Smooth muscle cell (in vitro differentiated cells): ENCODE measurements around the gene CACNA2D4. TPM values are rescaled to one million over a fixed set of nuclear protein-coding genes. Genes with fewer than 3 reads are reported as not detected.

Source experiments
- DNase-seq: peaks from one replicate; lab custom pipeline; 2025; ENCODE audit not compliant: unreplicated experiment; lab: John Stamatoyannopoulos, UW
- H2AFZ ChIP-seq: fragments of 200-600 bp; sonication (generic); 2 replicates; pipeline ENCODE4 v1.6.0; 2016; ENCODE audit warnings: antibody characterized with exemption, low read depth, mild to moderate bottlenecking
- H3F3A ChIP-seq: fragments of 200-600 bp; sonication (generic); 2 replicates; pipeline ENCODE4 v1.6.0; 2017; ENCODE audit warnings: antibody characterized with exemption, low read depth
- H3K27ac ChIP-seq: fragments of 200-600 bp; sonication (generic); 2 replicates; pipeline ENCODE4 v1.5.1; 2016; ENCODE audit warnings: low read depth, mild to moderate bottlenecking
- H3K27me3 ChIP-seq: fragments of 200-600 bp; sonication (generic); 2 replicates; pipeline ENCODE4 v1.6.1; 2016; ENCODE audit warnings: low read depth, mild to moderate bottlenecking
- H3K36me3 ChIP-seq: fragments of 200-600 bp; sonication (generic); 2 replicates; pipeline ENCODE4 v1.5.1; 2016; ENCODE audit warnings: low read depth
- H3K4me1 ChIP-seq: fragments of 200-600 bp; sonication (generic); 2 replicates; pipeline ENCODE4 v1.5.1; 2016; ENCODE audit warnings: low read depth
- H3K4me2 ChIP-seq: fragments of 200-600 bp; sonication (generic); 2 replicates; pipeline ENCODE4 v1.6.0; 2016; ENCODE audit warnings: mild to moderate bottlenecking
- H3K4me3 ChIP-seq: fragments of 200-600 bp; sonication (generic); 2 replicates; pipeline ENCODE4 v1.5.1; 2016; ENCODE audit warnings: mild to moderate bottlenecking
- H3K79me2 ChIP-seq: fragments of 200-600 bp; sonication (generic); 2 replicates; pipeline ENCODE4 v1.6.0; 2016; ENCODE audit warnings: low read depth, mild to moderate bottlenecking
- H3K9ac ChIP-seq: fragments of 200-600 bp; sonication (generic); 2 replicates; pipeline ENCODE4 v1.6.0; 2016; ENCODE audit warnings: low read depth
- H3K9me3 ChIP-seq: fragments of 200-600 bp; sonication (generic); replicated peaks from 2 replicates; pipeline ENCODE4 v1.5.1; 2016; ENCODE audit warnings: low read depth
- H4K20me1 ChIP-seq: fragments of 200-600 bp; sonication (generic); 2 replicates; pipeline ENCODE4 v1.6.0; 2016; ENCODE audit warnings: low read depth
- CTCF ChIP-seq: fragments of 200-600 bp; sonication (generic); IDR thresholded peaks from 2 replicates; pipeline ENCODE4 v1.5.1; 2017; ENCODE audit warnings: borderline replicate concordance, mild to moderate bottlenecking, antibody characterized with exemption; ENCODE audit not compliant: insufficient read depth, poor library complexity, severe bottlenecking
- WGBS: methylation state at CpG from one replicate; pipeline ENCODE4 v1.1.7; 2016; ENCODE audit warnings: low lambda C conversion rate; 5-methylcytosine and 5-hydroxymethylcytosine counted together
- polyA plus RNA-seq: library from polyadenylated mRNA; unstranded; fragments of >200 nt; fragmentation: Nextera tagmentation; extraction: Ambion mirVana; gene quantifications from 2 replicates; pipeline ENCODE4 v1.2.1, GENCODE V29; 2016
- total RNA-seq: library from RNA; depleted of rRNA; stranded (reverse); fragments of >200 nt; gene quantifications from 2 replicates; pipeline ENCODE4 v1.2.3, GENCODE V29; 2014

Gene CACNA2D4
- total and polyA plus RNA-seq, 2 experiments from 2014 or later = 0.98 TPM; not detected in 1

GRCh38 chr12:1768615-1769014, 149.8 kb downstream of the CACNA2D4 start:
- H3K4me3 ChIP-seq = no peak overlapping the region
- H3K4me1 ChIP-seq = no peaks in the 10 kb centered on the region
- H3K36me3 ChIP-seq = no peaks in the 10 kb centered on the region
- H3K27me3 ChIP-seq = no peaks in the 10 kb centered on the region
- H2AFZ ChIP-seq = no peak overlapping the region
- no peaks in the 10 kb centered on the region for H3F3A ChIP-seq
- no peak for TF ChIP-seq CTCF
- H3K79me2 ChIP-seq = peaks cover 46% of the 10 kb centered on the region
- no peak overlapping the region for H3K9ac ChIP-seq
- H4K20me1 ChIP-seq = peaks cover 96% of the 10 kb centered on the region
- no peak for DNase-seq
- H3K27ac ChIP-seq = no peak overlapping the region
- WGBS = 92% methylated on average over 1 of the region's 1 CpG
- no peaks in the 10 kb centered on the region for H3K9me3 ChIP-seq
- H3K4me2 ChIP-seq = no peak overlapping the region

GRCh38 chr12:1767407-1768090, 150.9 kb downstream of the CACNA2D4 start:
- no peak for DNase-seq
- Histone ChIP-seq H3K27me3 (no peaks in the 10 kb centered on the region), H3K4me1 (no peaks in the 10 kb centered on the region), H3K27ac (no peak overlapping the region), H3K4me2 (no peak overlapping the region), H3K36me3 (no peaks in the 10 kb centered on the region), H2AFZ (no peak overlapping the region), H3K4me3 (no peak overlapping the region), H3F3A (no peaks in the 10 kb centered on the region), H3K79me2 (peaks cover 52% of the 10 kb centered on the region), H3K9ac (no peak overlapping the region), H3K9me3 (no peaks in the 10 kb centered on the region), H4K20me1 (peaks cover 96% of the 10 kb centered on the region)
- TF ChIP-seq CTCF = no peak
- 96% methylated on average over 1 of the region's 1 CpG for whole genome bisulfite sequencing

- H3K9ac ChIP-seq = no peak overlapping the region
- WGBS = 100% methylated on average over 1 of the region's 1 CpG
Measured at GRCh38 chr12:1766110-1766509, 152.3 kb downstream of the CACNA2D4 start.

More at GRCh38 chr12:1766110-1766509, 152.3 kb downstream of the CACNA2D4 start:
- Histone ChIP-seq H3K27me3 (no peaks in the 10 kb centered on the region), H3K4me1 (no peaks in the 10 kb centered on the region), H4K20me1 (peaks cover 97% of the 10 kb centered on the region), H3K27ac (no peak overlapping the region), H3K9me3 (no peaks in the 10 kb centered on the region), H3K4me2 (no peak overlapping the region), H3F3A (no peaks in the 10 kb centered on the region), H3K36me3 (no peaks in the 10 kb centered on the region), H2AFZ (no peak overlapping the region), H3K79me2 (peaks cover 61% of the 10 kb centered on the region), H3K4me3 (no peak overlapping the region)
- no peak for TF ChIP-seq CTCF
- DNase-seq = no peak
